Keratinocyte (primary cell): ENCODE results near the gene NHLH2. TPM values are rescaled to one million over a fixed set of nuclear protein-coding genes. Genes with fewer than 3 reads are reported as not detected.

Experiments used
- DNase-seq: peaks from one replicate; pipeline ENCODE4 v3.0.0-alpha.2; 2011; ENCODE audit warnings: low read depth, missing footprints, low spot score
- FAIRE-seq: peaks from 2 replicates; lab custom pipeline; 2011; peaks lifted over from hg19 to GRCh38; lab: Jason Lieb, UNC
- H2AFZ ChIP-seq: 2 replicates; pipeline ENCODE4 v1.6.0; 2012; ENCODE audit warnings: low read length, control low read depth, inconsistent platforms; ENCODE audit not compliant: control insufficient read depth
- H3K27ac ChIP-seq: 2 replicates; pipeline ENCODE4 v1.5.1; 2011; ENCODE audit warnings: low read length; ENCODE audit not compliant: control insufficient read depth, insufficient read depth
- H3K27me3 ChIP-seq: 3 replicates; pipeline ENCODE4 v1.6.0; 2011; ENCODE audit warnings: low read length; ENCODE audit not compliant: control insufficient read depth, insufficient read depth; ENCODE audit errors: extremely low read depth
- H3K36me3 ChIP-seq, 2 experiments: 2 replicates in 1 of 2; 3 replicates in 1 of 2; pipeline ENCODE4 v1.5.1; 2011; ENCODE audit warnings: low read length in 2 of 2, mild to moderate bottlenecking in 1 of 2; ENCODE audit not compliant: control insufficient read depth in 2 of 2, insufficient read depth in 2 of 2; ENCODE audit errors: extremely low read depth in 1 of 2
- H3K4me1 ChIP-seq: 3 replicates; pipeline ENCODE4 v1.5.1; 2011; ENCODE audit warnings: low read length; ENCODE audit not compliant: control insufficient read depth, insufficient read depth; ENCODE audit errors: extremely low read depth
- H3K4me2 ChIP-seq: 3 replicates; pipeline ENCODE4 v1.6.0; 2011; ENCODE audit warnings: low read depth, low read length; ENCODE audit not compliant: control insufficient read depth, insufficient read depth; ENCODE audit errors: extremely low read depth
- H3K4me3 ChIP-seq, 3 experiments: fragments of 200-600 bp in 1 of 3; sonication (generic) in 1 of 3; 2 replicates in 2 of 3; 3 replicates in 1 of 3; pipeline ENCODE4 v1.5.1; 2011 to 2016; ENCODE audit warnings: low read length in 3 of 3, mild to moderate bottlenecking in 3 of 3, control low read depth in 2 of 3, inconsistent platforms in 1 of 3, low read depth in 1 of 3, mixed read lengths in 1 of 3, mixed run types in 1 of 3, moderate library complexity in 1 of 3; ENCODE audit not compliant: control insufficient read depth in 2 of 3, insufficient read depth in 2 of 3; ENCODE audit errors: extremely low read depth in 1 of 3
- H3K79me2 ChIP-seq: 2 replicates; pipeline ENCODE4 v1.6.0; 2012; ENCODE audit warnings: low read length; ENCODE audit not compliant: control insufficient read depth, insufficient read depth
- H3K9ac ChIP-seq: 3 replicates; pipeline ENCODE4 v1.6.0; 2011; ENCODE audit warnings: low read length; ENCODE audit not compliant: control insufficient read depth, insufficient read depth; ENCODE audit errors: extremely low read depth
- H3K9me1 ChIP-seq: 3 replicates; pipeline ENCODE4 v1.6.0; 2011; ENCODE audit warnings: low read length; ENCODE audit not compliant: control insufficient read depth, insufficient read depth; ENCODE audit errors: extremely low read depth
- H3K9me3 ChIP-seq: 2 replicates; pipeline ENCODE4 v1.5.1; 2012; ENCODE audit warnings: low read depth, low read length; ENCODE audit not compliant: control insufficient read depth
- H4K20me1 ChIP-seq: 3 replicates; pipeline ENCODE4 v1.6.0; 2011; ENCODE audit warnings: low read length; ENCODE audit not compliant: control insufficient read depth, insufficient read depth; ENCODE audit errors: extremely low read depth
- EZH2 ChIP-seq: IDR thresholded peaks from one replicate; pipeline ENCODE4 v1.6.1; 2012; ENCODE audit warnings: inconsistent platforms, mild to moderate bottlenecking, low read length, moderate library complexity
- dilution Hi-C: fragments of 300-500 bp; cut with MboI; formaldehyde crosslinking; loops from one replicate; pipeline ENCODE4 v1.7.0; 2020; ENCODE audit warnings: low sequenced_read_pairs; ENCODE audit not compliant: extremely low pct_ligation_motif_present
- polyA plus RNA-seq, 5 experiments: library from polyadenylated mRNA; depleted of rRNA in 3 of 5; stranded (reverse) in 3 of 5; stranded (forward) in 1 of 5; unstranded in 1 of 5; fragments of >200 nt; gene quantifications; 1 replicate in 1 of 5; 2 replicates in 3 of 5; 3 replicates in 1 of 5; pipeline versions ENCODE4 v1.2.1 to v1.2.3, GENCODE V29; 2011 to 2012; ENCODE audit warnings: missing spikeins in 2 of 5, low read depth in 1 of 5, low replicate concordance in 1 of 5
- TF ChIP-seq, protein P1 (sequence below), 3 experiments: IDR thresholded peaks in 1 of 3; conservative IDR thresholded peaks in 1 of 3; optimal IDR thresholded peaks in 1 of 3; 2 replicates in 2 of 3; 3 replicates in 1 of 3; pipeline versions ENCODE3 to v1.5.1; 2011; ENCODE audit warnings: low read length in 3 of 3, mild to moderate bottlenecking in 3 of 3, moderate library complexity in 2 of 3, control low read depth in 1 of 3, inconsistent platforms in 1 of 3; ENCODE audit not compliant: insufficient read depth in 2 of 3; ENCODE audit errors: extremely low read depth in 1 of 3

Gene NHLH2
- polyA plus RNA-seq, 1 donor (not counting 4 experiments of a cell fraction or from before 2014, with no cell fraction given): 0.21 TPM

DNA sequence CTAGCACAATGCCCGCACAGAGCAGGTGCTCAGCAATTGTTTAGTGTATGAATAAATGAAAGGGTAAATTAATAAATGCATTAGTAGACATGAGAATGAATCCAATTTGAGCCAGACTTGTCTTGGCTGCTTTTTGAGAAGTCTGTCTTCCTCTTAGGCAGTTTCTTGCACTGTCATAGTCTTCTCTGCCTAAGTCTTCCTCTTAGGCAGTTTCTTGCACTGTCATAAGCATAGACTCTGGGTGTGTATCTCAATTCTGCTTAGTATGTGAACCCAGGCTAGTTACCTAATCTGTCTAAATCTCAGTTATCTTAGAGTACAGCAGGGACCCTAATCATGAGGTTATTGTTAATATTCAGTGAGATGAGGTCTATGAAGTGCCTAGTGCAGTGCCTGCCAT is 27.2 kb downstream of the NHLH2 start:
- Histone ChIP-seq H3K36me3 (no peaks in the 10 kb centered on the region), H3K27me3 (no peaks in the 10 kb centered on the region), H3K9me1 (no peaks in the 10 kb centered on the region), H3K4me3 (no peak overlapping the region), H3K4me1 (peaks cover 26% of the 10 kb centered on the region), H2AFZ (no peak overlapping the region), H3K4me2 (no peak overlapping the region), H3K9me3 (no peaks in the 10 kb centered on the region), H3K27ac (no peak overlapping the region), H3K9ac (no peak overlapping the region), H3K79me2 (no peaks in the 10 kb centered on the region), H4K20me1 (no peaks in the 10 kb centered on the region)
- dilution Hi-C loops: loop anchor here (25.0 kb wide), 1 partner anchor 174 kb away; the partner anchor contains the start of gene SLC22A15
- TF ChIP-seq, protein P1, sequence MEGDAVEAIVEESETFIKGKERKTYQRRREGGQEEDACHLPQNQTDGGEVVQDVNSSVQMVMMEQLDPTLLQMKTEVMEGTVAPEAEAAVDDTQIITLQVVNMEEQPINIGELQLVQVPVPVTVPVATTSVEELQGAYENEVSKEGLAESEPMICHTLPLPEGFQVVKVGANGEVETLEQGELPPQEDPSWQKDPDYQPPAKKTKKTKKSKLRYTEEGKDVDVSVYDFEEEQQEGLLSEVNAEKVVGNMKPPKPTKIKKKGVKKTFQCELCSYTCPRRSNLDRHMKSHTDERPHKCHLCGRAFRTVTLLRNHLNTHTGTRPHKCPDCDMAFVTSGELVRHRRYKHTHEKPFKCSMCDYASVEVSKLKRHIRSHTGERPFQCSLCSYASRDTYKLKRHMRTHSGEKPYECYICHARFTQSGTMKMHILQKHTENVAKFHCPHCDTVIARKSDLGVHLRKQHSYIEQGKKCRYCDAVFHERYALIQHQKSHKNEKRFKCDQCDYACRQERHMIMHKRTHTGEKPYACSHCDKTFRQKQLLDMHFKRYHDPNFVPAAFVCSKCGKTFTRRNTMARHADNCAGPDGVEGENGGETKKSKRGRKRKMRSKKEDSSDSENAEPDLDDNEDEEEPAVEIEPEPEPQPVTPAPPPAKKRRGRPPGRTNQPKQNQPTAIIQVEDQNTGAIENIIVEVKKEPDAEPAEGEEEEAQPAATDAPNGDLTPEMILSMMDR (optimal IDR thresholded peaks at IDR 0.05 in 1 of 3, IDR thresholded peaks at IDR 0.05 in 1 of 3, conservative IDR thresholded peaks at IDR 0.05 in 1 of 3; ENCODE audit: extremely low read depth in 1 of 3, insufficient read depth in 2 of 3, low read length in 3 of 3): no peak
- DNase-seq (no peak), FAIRE-seq (no peak)

- TF ChIP-seq EZH2: no peak
- TF ChIP-seq, protein P1 (optimal IDR thresholded peaks at IDR 0.05 in 1 of 3, IDR thresholded peaks at IDR 0.05 in 1 of 3, conservative IDR thresholded peaks at IDR 0.05 in 1 of 3; ENCODE audit: extremely low read depth in 1 of 3, insufficient read depth in 2 of 3, low read length in 3 of 3): no peak
Measured at GRCh38 chr1:115811140-115811828, 29.6 kb downstream of the NHLH2 start.

More at GRCh38 chr1:115811140-115811828, 29.6 kb downstream of the NHLH2 start:
- Histone ChIP-seq H3K4me3 (no peak overlapping the region), H3K9me3 (no peaks in the 10 kb centered on the region), H3K9me1 (no peaks in the 10 kb centered on the region), H3K4me1 (peaks cover 26% of the 10 kb centered on the region), H4K20me1 (no peaks in the 10 kb centered on the region), H3K27ac (no peak overlapping the region), H3K27me3 (no peaks in the 10 kb centered on the region), H3K36me3 (no peaks in the 10 kb centered on the region), H3K9ac (no peak overlapping the region), H3K79me2 (no peaks in the 10 kb centered on the region), H3K4me2 (no peak overlapping the region), H2AFZ (no peak overlapping the region)
- dilution Hi-C loops: loop anchor here (25.0 kb wide), 1 partner anchor 176 kb away; the partner anchor contains the start of gene SLC22A15
- FAIRE-seq (peak; percentile 66), DNase-seq (no peak)
